ENCODE measurements around the gene MAP3K2.

GRCh38 chr2:127275356-127275755 lies 112.4 kb downstream of the MAP3K2 start:
- TF ChIP-seq EZH2phosphoT487 (IDR thresholded peaks at IDR 0.05; ENCODE audit: insufficient read depth, low read depth) (no peak), EZH2 (IDR thresholded peaks at IDR 0.05; ENCODE audit: insufficient read depth, poor library complexity, severe bottlenecking) (no peak)

Data from GM23248 (cell line).